KBM-7 (cell line): Measurements from ENCODE around the gene RPRD2.
"Not testable (repeated sequence)": the region's sequence is repeated elsewhere in the genome, so short reads cannot be mapped to it uniquely, and the experiment has no call there.

Experiments used
- DNase-seq: peaks from one replicate; pipeline ENCODE4 v3.0.0-alpha.2; 2015
- in situ Hi-C: fragments of 300-500 bp; cut with MboI; formaldehyde crosslinking; loops from 2 replicates; pipeline ENCODE4 v1.14.3; 2020; ENCODE audit warnings: low sequenced_read_pairs, low pct_unique_long_range_greater_than_20kb, mixed read lengths

RPRD2 gene

GRCh38 chr1:150386592-150386991 lies 22.6 kb downstream of the RPRD2 start:
- DNase-seq: no peak
- in situ Hi-C loops: no loop called here

- in situ Hi-C loops: no loop called here
- no peak for DNase-seq
These were observed 23.3 kb downstream of the RPRD2 start for GRCh38 chr1:150387200-150387599.

- no peak for DNase-seq
- in situ Hi-C loops: no loop called here
These were observed 24.3 kb downstream of the RPRD2 start for GRCh38 chr1:150388241-150388640.

- no peak for DNase-seq
- in situ Hi-C loops: no loop called here
These were observed 25.7 kb downstream of the RPRD2 start for GRCh38 chr1:150389650-150390049.

GRCh38 chr1:150392627-150393026 lies 28.7 kb downstream of the RPRD2 start:
- DNase-seq: no peak
- in situ Hi-C loops: no loop called here

- in situ Hi-C loops, DNase-seq: not testable (repeated sequence)
These were observed 31.2 kb downstream of the RPRD2 start for GRCh38 chr1:150395115-150395514.

- in situ Hi-C loops: no loop called here
- no peak for DNase-seq
These were observed 33.6 kb downstream of the RPRD2 start for GRCh38 chr1:150397392-150398032.

GRCh38 chr1:150404465-150404864 lies 40.5 kb downstream of the RPRD2 start:
- no peak for DNase-seq
- in situ Hi-C loops: no loop called here

GRCh38 chr1:150405660-150406059 lies 41.7 kb downstream of the RPRD2 start:
- in situ Hi-C loops: no loop called here
- no peak for DNase-seq

GRCh38 chr1:150406483-150406882 lies 42.5 kb downstream of the RPRD2 start:
- no peak for DNase-seq
- in situ Hi-C loops: no loop called here

GRCh38 chr1:150407330-150407729 lies 43.4 kb downstream of the RPRD2 start:
- in situ Hi-C loops: no loop called here
- no peak for DNase-seq

- no peak for DNase-seq
These were observed 44.9 kb downstream of the RPRD2 start for GRCh38 chr1:150408800-150409199.

GRCh38 chr1:150409504-150410362 lies 45.8 kb downstream of the RPRD2 start:
- in situ Hi-C loops: no loop called here

More at GRCh38 chr1:150408800-150409199, 44.9 kb downstream of the RPRD2 start:
- in situ Hi-C loops: no loop called here

GRCh38 chr1:150410582-150411101 lies 46.7 kb downstream of the RPRD2 start:
- in situ Hi-C loops: no loop called here
- no peak for DNase-seq

More at GRCh38 chr1:150409504-150410362, 45.8 kb downstream of the RPRD2 start:
- DNase-seq: peak; percentile 6

GRCh38 chr1:150414592-150414991 lies 50.6 kb downstream of the RPRD2 start:
- in situ Hi-C loops: no loop called here
- no peak for DNase-seq

- no peak for DNase-seq
- in situ Hi-C loops: no loop called here
These were observed 51.9 kb downstream of the RPRD2 start for GRCh38 chr1:150415800-150416199.

GRCh38 chr1:150420560-150421265 lies 56.8 kb downstream of the RPRD2 start:
- no peak for DNase-seq
- in situ Hi-C loops: no loop called here

- in situ Hi-C loops: no loop called here
- DNase-seq: no peak
These were observed 58.6 kb downstream of the RPRD2 start for GRCh38 chr1:150422541-150422940.

GRCh38 chr1:150429805-150430204 lies 65.9 kb downstream of the RPRD2 start:
- peak; percentile 41 for DNase-seq
- in situ Hi-C loops: no loop called here

GRCh38 chr1:150441121-150441520 lies 77.2 kb downstream of the RPRD2 start:
- in situ Hi-C loops: no loop called here
- no peak for DNase-seq
